Hepatic stellate cell (primary cell): Measurements from ENCODE around the gene CALML3.

Source experiments
- DNase-seq: peaks from one replicate; pipeline ENCODE4 v3.0.0; 2011; ENCODE audit warnings: low spot score

Gene CALML3

DNA sequence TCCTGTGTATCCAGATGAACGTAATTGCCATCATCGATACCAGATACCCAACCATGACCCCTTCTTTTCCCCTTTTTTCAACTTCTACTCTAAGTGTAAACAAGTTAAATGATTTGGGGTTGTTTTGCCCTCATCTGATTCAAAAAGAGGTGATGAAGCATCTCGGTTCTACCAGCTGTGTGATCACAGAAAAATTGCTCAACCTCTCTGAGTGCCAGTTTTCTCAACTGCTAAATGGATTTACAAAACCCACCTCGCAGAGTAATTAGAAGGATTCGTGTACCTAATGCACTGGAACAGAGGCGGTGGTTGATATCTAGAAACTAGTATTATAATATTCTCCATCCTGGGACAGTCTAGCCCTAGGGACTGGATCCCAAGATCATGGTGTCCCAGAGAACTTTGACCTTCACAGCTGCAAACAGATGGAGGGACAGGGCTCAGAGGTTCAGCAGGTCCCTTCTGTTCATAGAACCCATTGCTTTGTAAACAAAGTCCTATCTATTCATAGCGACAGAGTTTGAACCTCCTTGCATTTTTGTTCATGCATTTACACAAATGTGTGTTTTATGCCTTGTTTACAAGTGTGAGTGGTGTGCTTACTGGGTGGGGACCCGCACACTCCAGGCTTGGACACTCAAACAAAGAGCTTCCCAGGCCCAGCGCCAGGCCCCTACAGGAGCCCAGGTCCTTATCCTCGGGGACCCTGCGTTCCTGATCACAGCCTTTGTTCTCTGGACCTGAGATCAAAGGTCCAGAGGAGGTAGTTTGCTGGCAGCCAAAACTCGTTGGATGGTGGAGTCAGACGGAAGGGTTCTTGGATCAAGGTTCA, 46.4 kb downstream of the CALML3 start:
- DNase-seq: no peak

DNA sequence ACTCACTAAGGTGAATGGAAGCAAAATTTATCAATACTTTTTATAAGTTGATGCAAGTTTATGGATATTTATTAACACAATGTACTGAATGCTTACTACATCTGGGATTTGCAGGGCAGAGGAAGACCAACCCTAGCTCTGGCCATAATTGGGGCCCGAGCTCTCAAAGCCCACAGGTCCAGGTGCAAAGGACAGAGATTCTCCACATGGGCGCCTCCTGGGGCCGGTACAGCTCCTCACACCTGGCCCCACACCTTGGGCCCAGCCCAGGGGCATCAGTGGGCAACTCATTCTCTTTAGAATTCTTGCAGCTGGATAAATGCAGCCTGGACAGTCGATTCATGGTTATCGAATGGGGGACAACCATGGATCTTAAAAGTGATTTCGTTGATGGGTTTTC, 47.1 kb downstream of the CALML3 start:
- no peak for DNase-seq

DNA sequence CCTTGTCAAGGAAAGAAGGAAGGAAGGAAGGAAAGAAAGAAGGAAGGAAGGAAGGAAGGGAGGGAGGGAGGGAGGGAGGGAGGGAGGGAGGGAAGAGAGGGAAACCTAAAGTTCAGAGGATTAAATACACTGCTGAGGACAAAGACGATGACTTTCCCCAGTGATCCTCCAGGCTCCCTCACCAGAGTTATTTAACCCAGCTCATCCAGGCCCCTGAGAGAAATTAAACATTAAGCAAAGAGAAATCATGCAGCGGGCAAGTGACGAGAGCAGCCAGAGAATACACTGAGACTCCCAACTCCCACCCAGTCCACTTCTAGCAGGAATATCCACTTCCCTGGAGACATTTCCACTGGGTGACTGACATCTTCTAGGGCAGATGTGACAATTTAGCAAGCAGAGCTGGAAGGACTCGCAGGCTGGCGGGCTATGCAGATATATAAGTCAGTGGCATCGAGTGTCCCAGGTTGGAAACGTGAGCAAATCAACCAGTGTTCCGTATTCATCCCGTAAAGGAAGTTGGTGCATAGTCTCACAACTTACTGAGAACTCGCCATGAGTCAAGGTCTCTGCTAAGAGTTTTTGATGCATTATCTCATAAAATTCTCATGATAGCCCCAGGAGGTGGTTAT, 48.7 kb downstream of the CALML3 start:
- DNase-seq: no peak

DNA sequence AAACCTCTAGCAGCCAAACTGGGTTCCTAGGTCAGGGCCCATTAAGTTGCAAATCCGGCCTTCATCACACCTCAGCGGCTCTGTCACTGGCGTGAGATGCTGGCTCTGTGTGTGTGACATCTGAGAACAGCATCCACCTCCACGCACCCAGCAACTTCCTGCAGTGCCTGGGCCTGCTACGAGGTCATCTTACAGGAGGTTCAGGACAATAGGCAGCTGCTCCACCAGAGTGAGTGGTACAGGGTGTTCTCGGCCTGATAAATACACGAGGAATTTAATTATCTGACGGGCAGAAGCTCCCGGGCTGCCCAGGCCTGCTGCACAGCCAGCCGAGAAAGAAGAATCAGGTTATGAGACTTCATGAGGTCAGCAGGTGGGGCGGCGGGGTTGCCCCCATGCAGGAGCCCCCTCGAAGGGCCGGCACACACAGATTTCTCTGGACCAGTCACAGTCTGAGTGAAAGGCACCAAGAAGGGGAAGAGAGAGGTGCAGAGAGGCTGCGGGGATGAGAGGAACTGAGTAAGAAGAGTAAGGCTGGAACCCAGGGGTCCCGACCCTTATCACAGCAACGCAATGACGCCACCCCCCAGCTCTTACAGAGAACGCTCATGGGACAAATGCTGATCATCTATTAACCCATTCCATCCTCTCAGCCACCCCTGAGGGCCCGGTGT, 49.3 kb downstream of the CALML3 start:
- no peak for DNase-seq

DNA sequence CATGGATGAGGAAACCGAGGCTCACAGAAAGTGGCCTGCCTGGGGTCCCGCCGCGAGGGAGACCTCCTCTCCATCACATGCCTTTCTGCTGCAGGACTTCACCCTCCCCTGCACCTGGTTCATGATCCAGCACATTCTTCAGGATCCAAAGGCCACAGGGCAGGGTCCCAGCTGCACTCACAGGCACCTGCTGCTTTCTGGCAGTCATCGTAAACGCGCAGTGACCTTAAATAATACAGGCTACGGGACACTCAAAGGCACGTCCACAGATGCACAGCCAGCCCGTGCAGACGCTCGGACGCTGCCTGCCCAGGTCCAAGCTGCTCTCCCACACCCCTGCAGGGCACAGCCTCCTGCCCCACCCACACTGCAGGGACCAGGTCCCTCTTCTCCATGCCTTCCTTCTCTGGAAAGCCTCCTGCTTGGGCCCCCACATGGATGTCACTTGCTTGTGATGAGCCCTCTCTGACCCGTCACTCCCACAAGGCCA, 49.9 kb downstream of the CALML3 start:
- no peak for DNase-seq

DNA sequence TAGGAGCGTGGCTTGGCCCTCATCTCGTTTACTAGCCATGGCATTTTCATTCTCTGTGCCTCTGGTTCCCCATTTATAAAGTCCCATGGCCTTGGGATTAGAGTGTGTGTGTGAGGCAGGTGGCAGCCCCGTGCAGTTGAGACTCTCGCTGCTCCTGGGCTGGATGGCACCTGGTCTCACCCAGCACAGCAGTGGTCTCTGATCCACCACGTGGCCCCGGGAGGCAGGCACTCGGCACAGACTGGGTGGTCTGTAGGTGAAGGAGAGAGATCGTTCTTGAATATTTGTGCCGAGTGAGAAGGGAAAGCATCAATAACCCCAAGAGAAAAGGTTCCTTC, 50.4 kb downstream of the CALML3 start:
- no peak for DNase-seq

DNA sequence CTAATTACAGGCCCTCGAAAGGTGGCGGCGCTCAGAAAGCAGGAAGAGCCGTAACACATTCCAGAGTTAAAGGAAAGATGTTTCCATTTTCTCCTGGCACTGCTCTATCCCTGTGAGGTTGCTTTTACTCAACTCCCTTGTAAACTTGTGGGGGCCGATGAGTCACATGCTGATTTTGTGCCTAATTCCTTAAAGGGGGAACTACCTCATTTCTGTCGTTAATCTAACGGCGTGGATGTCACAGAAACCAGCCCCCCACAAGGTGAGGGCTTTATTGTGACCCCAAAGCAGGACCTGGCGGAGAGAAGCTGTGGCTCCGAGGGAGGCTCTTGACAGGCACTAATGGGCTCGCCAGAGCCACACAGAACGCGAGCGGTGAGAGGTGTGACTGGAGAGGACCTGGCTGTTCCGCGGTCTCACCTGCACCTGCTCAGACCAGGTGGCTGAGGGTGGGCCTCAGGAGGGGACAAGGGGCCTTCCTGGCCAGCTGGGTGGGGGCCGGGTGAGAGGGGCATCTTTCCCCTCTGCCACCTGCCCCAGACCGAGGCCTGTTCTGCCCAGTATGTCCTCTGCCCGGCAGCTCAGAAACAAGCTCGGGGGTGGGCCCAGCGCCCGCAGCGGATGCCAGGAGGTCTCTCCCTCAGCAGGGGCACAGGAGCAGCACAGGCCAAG, 50.9 kb downstream of the CALML3 start:
- peak; percentile 46 for DNase-seq

DNA sequence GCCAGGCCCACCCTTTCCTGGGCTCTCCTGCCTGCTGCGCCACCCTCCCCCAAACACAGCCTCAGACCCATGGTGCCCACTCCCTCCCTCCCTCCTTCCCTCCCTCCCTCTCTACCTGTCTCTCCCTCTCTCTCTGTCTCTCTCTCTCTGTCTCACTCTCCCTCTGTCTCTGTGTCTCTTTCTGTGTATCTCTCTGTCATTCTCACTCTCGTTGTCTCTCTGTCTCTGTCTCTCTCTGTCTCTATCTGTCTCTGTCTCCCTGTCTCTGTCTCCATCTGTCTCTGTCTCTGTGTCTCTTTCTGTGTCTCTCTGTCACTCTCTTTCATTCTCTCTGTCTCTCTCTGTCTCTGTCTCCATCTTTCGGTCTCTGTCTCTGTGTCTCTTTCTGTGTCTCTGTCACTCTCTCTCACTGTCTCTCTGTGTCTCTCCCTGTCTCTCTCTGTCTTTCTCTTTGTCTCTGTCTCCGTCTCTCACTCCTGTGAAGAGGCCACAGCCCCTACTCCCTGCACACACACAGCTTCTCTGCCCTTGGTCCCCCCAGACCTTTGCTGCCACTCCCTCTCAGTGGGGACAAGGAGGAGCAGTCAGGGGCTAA, 51.5 kb downstream of the CALML3 start:
- no peak for DNase-seq
